ENCODE measurements around the gene CD14.
A peak's percentile ranks its signal among the peaks of the same experiment; 100 is the strongest.
"Not testable (repeated sequence)": the region's sequence is repeated elsewhere in the genome, so short reads cannot be mapped to it uniquely, and the experiment has no call there.

Gene CD14

DNA sequence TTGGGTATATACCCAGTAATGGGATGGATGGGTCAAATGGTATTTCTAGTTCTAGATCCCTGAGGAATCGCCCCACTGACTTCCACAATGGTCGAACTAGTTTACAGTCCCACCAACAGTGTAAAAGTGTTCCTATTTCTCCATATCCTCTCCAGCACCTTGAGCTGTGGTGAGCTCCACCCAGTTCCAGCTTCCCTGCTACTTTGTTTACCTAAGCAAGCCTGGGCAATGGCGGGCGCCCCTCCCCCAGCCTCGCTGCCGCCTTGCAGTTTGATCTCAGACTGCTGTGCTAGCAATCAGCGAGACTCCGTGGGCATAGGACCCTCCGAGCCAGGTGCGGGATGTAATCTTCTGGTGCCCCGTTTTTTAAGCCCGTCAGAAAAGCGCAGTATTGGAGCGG lies 39.9 kb downstream of the CD14 start:
- not testable (repeated sequence) for DNase-seq

DNA sequence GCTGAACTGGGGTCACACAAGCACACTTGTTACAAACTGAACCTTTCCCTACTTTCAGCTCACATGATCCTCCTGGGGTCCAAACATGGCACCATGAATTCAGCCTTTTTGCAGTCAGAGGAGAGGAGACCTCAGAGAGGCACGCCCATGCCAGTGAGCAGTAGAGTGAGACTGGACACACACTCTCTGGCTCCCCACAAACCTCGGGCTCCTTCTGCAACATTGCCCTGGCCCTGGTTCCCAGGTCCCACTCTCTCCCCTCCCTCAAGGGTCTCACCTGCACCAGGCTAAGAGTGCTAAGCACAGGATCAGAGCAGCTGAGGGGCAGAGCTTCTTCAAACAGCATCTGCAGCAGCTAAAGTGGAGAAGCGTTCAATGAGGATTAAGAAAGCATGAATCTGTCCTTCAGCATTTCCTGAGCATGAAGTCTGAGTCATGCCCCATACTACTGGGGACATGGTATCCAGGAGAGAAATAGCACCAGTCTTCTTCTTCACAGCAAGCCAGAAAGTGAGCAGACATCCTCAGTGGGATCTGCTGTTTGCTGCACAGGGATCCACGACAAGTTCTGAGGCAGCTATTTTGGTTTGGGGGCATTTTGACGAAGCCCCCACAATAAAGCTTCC lies 41.1 kb downstream of the CD14 start:
- DNase-seq: peak in 1 of 2 donors; percentile 36

DNA sequence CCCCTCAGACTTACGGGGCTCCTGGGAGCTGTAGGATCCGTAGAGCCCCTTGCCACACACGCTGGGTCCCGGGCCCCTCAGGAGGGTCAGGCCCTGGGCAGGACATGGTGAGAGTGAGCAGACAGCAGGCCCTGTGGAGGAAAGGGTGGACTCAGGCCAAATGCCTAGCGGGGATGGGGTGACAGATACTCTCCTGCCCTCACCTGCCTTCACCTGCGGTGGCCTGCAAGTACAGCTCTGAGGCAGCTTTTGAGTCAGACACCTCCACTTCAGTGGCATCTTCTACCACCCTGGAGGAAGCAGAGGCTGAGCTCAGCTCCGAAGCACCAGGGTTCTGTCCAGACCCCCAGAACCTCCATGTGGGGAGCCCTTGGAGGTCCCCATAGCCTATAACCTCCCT lies 42.1 kb downstream of the CD14 start:
- no peak for DNase-seq

DNA sequence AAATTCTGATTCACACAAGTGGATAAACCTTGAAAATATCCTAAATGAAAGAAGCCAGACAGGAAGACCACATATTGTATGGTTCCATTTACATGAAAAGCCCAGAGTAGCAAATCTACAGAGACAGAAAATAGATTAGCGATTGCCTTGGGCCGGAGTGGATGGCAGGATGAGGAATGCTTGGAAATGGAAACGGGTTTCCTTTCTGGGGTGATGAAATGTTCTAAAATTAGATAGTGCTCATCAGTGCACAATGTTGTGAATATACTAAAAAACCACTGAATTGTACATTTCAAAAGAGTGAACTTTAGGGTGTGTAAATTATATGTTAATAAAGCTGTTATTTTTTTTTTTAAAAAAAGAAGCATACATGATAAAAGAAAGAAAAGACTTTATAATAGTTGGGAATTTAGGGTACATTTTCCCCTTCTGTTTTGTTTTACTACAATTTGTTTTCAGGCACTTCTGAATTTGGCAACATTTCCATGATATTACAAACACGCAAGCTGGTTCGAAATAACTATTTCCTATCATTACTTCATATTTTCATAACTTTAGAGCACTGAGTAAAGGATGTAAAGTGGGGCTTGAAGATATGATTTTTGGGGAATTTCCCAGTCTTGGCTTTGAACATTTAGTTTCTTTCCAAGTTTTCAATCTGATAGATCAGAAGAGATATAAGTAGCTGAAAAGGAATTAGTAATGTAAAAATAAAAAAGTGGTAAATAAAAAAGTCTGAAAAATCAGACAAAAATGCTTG lies 44.5 kb downstream of the CD14 start:
- DNase-seq: no peak

DNA sequence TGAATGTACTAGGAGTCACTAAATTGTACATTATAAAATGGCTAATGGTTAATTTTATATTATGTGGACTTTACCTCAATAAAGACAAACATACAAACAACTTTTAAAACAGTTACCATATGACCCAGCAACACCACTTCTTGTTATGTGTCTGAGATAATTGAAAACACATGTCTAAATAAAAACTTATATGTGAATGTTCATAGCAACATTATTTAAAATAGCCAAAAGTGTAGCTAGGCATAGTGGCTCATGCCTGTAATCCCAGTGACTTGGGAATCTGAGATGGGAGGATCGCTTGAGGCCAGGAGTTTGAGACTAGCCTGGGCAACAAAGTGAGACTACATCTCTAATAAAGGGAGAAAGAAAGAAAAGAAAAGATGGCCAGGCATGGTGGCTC lies 45.5 kb downstream of the CD14 start:
- no peak for DNase-seq
